HT1080 (cell line): ENCODE data around the gene CPXM2. TPM values are rescaled to one million over a fixed set of nuclear protein-coding genes. Genes with fewer than 3 reads are reported as not detected.

ENCODE experiments used
- DNase-seq: peaks from one replicate; pipeline ENCODE4 v3.0.0-alpha.2; 2015; ENCODE audit warnings: low read depth
- total RNA-seq: library from RNA; depleted of rRNA; stranded (reverse); fragments of >200 nt; shearing (Covaris generic); gene quantifications from 2 replicates; pipeline ENCODE4 v1.2.3, GENCODE V29; 2014

Gene CPXM2
- total RNA-seq, 1 experiment from 2014 or later = 0.08 TPM

DNA sequence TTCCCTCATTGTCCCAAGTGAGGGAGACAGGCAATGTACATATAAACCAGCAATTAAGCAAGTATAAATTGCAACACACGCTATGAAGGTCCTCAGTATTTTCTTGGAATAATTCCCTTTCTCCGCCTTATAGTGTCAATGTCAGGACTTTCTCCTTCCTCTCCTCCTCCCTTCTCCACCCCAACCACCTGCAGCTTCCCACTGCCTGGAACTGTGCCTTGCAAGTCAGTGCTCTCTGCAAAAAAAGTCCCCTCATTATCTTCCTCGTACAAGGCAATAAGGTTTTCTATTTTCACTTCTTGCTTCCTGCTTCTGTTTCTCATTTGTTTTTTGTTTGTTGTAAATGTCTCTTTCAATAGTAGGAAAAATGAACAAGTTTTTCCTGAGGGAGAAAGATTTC, 113.7 kb downstream of the CPXM2 start:
- no peak for DNase-seq

DNA sequence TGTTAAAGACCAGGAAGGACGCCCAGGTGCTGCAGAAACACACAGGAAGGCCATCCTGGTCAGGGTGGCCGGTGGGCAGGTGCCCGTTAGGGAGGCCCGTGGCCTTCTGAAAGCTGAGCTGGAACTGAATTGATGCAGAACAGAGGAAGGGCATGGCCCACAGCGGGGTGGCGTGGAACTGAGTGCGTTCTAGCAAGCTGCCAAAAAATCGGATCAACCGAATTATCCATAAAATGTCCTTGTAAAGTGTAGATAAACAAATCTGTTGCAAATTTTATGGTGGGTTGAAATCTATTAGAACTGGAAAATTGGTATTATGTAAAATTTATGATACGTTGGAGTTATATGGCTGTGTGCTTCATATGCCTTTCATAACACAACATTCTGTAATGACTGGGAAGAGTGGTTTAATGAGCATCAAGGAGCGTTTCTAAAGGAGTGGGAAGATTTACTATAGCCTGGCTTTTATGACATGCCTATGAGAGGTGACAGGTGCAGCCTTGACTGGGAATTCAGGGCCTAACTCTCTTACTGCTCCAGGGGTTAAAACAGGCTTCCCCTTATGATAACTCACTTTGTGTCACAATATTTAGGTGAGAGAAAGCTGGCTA, 117.4 kb downstream of the CPXM2 start:
- DNase-seq = no peak

DNA sequence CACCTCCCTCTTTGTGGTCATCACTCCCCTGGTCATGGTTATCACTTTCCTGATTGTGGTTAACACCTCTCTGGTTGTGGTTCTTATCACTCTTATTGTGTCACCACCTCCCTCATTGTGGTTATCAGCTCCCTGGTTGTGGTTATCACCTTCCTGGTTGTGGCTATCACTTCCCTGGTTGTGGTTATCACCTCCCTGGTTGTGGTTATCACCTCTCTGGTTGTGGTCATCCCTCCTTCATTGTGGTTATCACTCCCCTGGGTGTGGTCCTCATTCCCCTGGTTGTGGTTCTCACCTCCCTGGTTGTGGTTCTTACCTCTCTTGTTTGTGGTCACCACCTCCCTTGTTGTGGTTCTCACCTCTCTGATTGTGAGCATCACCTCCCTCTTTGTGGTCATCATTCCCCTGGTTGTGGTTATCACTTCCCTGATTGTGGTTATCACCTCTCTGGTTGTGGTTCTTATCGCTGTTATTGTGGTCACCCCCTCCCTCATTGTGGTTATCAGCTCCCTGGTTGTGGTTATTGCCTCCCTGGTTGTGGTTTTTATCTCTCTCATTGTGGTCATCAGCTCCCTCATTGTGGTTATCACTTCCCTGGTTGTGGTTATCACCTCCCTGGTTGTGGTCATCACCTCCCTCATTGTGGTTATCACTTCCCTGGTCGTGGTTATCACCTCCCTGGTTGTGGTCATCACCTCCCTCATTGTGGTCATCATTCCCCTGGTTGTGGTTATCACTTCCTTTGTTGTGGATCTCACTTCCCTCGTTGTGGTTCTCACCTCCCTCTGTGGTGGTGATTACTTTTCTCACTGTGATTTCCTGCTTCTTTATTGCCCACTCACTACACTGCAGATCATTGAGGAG, 118.7 kb downstream of the CPXM2 start:
- no peak for DNase-seq

DNA sequence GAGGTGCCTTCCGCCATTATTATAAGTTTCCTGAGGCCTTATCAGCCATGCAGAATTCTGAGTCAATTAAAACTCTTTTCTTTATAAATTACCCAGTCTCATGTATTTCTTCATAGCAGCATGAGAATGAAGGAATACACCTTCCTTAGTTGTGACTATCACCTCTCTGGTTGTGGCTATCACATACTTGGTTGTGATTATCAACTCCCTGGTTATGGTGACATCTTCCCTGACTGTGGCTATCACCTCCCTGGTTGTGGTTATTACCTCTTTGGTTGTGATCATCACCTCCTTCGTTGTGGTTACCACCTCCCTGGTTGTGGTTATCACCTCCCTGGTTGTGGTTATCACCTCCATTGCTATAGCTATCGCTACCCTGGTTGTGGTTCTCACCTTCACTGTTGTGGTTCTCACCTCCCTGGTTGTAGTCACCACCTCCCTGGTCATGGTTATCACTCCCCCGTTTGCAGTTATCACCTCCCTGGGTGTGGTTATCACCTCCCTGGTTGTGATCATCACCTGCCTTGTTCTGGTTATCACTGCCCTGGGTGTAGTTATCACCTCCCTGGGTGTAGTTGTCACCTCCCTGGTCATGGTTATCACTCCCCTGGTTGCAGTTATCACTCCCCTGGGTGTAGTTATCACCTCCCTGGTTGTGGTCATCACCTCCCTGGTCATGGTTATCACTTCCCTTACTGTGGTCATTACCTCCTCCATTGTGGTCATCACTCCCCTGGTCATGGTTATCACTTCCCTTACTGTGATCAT, 119.5 kb downstream of the CPXM2 start:
- DNase-seq = no peak

DNA sequence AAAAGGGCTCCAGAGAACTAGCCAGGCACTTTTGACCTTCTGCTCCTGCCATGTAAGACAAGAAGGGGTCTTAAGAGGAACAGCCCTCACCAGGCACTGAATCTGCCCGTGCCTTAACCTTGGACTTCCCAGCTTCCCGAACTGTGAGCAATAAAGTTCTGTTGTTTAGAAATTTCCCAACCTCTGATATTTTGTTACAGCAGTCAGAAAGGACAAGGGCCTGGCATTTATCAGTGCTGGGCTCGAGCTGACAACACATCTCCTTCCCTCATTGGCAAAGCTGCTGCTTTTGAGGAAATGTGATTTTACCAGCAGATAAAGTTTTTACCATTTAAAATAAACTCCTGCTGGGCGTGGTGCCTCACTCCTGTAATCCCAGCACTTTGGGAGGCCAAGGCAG, 122.0 kb downstream of the CPXM2 start:
- DNase-seq = no peak

DNA sequence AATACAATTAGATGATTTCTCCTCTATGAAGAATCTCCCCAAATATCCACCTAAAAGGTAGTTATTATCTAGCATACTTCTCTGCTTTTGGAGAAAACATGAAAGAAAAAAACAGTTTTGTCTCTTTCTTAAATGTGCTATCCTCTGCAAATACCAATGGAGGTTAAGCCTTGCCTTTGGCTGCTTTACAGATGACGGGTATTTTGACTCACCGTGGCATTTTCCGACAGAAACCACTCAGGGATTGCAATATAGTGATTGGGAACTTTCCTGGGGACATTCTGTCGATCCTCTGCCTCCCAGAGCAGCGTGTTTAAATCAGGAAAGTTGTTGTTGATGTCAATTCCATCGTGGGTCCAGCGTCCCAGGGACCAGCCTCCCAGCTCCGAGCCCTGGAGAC, 124.8 kb downstream of the CPXM2 start:
- no peak for DNase-seq

DNA sequence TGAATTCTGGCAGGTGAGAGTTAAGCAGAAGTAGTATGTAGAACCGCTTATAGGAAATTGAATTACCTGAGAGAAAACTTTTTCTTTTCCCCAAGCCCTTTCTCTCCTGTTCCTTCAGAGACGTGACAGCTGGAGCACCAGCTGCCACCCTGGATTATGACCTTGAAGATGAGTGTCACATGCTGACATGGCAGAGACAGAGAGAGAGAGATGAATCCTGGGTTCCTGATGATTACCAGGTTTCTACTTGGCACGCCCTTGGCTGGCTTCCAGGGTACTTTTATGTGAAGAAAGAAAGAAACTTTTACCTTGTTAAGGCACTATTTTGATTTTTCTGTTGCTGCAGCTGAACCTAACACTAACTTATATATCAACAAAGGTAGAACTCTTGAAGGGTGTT, 125.6 kb downstream of the CPXM2 start:
- no peak for DNase-seq

DNA sequence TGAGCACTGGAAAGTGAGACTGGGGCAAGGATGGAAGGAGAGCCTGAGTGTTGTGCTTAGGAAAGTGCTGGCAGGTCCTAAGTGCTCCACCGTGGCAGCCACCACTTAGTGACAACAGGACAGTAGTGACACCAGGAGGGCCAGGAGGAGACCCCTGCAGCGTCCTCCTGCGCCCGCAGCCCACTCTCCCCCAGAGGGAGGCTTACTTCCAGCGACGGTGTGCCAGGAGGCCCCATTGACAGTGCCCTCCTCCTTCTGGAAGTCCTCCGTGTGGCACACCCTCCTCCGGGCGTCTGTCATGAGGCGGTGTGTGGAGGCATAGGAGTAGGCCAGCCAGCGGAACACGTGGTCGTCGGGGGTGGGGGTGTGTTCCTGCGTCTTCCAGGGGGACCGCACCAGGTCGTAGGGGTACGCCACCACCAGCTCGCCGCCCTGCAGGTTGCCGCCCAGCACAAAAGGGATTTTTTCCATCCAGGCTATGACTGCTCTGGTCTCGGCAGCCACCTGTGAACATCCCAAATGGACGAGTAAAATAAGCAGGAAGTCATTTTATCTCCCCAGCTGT, 129.9 kb downstream of the CPXM2 start:
- DNase-seq = no peak

DNA sequence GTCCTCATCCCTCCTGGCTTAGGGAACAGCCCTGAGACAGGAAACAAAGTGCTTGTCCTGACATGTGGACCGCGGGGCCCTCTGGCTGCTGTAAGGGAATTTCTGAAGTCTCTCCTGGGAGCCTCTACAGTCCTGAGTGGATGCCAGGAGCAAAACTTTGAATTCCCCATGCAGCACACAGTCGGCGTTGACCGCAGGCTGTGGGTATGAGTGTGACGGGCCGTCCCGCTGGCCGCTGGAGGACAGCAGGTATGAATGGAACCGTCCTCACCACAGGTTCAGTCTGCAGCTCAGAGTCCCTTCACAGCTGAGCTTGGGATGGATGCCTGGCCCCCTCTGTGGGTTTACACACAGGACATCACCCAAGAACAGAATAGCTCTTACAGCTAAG, 130.6 kb downstream of the CPXM2 start:
- no peak for DNase-seq

DNA sequence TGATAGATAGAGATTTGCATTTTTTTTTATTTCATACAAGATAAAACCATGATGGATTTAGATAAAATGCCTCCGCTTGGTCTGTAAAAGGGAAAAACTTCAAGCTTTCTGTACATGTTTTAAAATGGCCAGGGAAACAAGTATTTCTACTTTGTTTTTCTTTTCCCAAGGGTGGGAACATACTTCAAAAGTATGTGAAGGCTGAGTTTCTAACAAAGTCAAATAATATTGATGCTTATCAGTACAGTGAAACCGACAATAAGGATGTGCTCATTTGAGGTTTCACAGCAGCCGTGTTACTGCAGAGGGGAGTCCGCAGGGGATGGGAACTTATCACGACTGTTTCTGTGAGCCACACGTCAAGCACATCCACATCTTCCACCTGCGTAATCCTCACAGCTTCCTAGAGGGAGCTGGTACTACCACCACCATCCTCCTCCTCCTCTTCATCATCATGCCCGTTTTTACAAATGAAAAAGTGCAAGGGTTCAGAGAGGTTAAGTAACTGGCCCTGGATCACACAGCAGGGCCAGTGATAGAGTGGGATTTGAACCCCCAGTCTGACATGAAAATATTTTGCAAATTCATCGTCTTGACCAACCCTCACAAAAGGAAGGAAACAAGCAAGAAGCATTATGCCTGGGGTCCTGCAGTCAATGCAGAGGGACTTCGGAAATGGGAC, 131.1 kb downstream of the CPXM2 start:
- DNase-seq = no peak

DNA sequence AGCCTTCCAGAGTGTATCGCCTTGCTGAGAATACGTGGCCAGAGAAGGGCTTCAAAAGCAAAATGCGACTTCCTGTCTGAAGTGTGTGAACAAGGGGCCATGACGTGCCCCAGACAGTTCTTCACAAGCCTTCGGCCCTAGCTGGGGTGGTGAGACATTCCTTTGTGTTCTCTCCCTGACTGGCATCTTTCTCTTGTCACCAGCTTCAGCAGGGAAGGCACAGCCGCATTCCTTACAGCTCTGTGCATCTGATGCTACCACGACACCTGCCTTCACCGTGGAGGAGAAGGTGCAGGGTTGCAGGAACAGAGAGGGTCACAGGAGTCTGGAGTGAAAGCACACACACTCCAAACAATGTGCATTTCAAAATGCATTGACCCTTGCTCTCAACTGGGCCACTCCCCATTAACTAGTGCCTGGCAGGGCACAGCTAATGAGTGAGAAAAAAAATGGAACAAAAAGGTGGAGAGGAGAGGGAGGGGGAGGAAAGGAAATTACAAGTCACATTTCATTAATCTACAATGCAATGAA, 132.0 kb downstream of the CPXM2 start:
- no peak for DNase-seq

DNA sequence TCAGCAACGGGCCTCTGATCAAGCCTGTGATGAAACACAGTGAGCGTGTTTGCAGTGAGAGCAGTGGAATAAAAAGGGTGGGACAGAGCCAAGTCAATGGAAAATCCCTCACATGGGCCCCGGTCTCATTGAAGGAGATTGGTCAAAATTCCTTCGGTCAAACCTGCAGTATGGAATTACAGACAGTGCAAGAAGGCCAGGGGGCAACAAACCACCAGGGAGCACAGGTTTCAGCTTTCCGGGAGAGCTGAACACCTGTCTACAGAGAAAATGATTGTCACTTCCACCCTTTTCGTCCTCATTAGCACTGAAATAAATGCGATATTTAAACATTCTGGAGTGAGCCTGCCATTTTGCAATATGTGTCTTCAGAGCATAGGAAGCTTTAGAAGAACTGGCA, 132.6 kb downstream of the CPXM2 start:
- DNase-seq = no peak

DNA sequence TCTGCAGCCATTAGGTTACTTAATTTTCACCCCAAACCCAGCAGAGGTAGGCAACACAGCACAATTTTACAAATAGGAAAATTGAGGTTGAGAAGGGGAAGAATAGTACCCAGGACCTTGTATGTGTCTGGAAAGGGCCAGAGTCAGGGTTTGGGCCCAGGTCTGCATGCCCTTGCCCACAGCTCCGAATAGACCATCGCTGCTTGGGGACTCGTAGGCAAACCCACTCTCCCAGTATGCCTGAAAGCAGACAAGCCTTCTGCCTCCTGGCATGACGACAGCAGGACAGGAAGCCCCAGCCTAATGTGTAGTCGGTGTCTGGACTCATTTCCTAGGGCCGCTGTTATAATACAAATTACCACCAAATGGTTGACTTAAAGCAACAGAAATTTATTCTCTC, 133.8 kb downstream of the CPXM2 start:
- no peak for DNase-seq

DNA sequence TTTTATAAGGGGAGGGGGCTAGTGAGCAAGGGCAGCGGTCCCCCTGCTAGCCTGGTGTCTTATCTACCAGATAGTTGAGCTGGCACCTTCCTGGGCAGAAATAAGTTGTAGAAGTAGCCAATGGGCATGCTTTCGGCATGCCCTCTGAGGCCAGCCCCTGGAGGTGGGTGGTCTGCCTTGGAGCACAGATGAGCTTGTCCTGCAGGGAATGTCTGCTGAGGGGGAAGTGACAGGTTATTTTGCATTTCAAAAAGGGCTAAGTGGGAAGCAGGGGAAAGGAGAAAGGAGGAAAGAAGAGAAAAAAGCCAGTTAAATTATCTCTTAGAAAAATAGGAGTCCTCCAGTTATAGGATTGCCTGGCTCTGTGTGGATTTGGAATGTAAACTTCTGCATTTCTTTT, 136.5 kb downstream of the CPXM2 start:
- no peak for DNase-seq

DNA sequence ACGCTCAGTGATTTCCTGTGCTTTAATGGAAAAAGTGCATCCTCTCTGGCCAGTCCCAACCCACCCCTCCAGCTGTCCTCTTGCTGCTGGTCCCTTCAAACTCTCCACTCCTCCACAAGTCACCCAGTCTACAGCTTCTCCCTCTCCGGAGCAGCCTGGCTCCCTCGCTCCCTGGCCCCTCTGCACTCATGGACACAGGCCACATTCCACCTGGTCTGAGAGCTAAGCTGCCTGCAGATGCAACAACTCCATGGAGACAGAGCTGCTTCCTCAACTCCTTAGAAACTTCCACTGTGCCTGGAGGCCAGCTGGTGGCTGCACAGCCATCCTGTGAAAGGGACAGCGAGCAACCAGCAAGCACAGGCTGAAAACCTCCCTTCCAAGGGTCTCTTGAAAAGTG, 137.5 kb downstream of the CPXM2 start:
- DNase-seq = no peak

DNA sequence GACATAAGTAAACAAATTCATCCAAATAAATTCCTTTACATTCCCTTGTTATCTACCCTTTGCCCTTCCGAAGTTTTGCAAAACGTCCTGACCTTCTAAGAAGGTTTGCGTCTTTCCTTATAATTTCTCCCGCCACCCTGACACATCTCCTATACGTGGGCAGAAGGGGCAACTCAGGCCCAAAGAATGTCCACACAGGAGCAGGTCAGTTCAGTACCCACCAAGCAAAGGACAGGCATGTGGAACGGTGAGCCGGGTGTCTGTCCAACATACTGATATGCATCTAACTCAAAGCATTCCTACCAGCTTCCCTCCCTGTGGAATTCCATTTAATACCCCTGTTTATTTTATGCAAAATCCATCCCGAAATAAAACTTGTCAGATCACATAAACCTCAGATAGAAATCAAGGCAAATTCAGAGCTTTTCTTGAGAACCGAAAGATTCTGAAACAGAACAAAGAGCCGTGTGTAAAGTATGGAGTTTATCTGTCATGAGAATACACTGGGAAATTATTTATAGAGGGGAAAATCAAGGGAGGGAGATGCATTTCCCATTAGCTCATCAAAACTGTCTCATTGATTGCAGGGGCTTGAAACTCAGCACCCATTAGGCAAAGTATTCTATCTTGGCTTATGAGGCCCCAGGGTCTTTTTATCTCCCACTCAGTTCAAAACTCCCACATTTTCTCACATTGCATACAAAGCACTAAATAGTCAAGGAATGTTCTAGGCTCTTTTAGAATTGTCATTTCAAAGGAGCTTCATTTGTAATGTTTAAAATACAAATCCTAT, 140.1 kb downstream of the CPXM2 start:
- DNase-seq = no peak

DNA sequence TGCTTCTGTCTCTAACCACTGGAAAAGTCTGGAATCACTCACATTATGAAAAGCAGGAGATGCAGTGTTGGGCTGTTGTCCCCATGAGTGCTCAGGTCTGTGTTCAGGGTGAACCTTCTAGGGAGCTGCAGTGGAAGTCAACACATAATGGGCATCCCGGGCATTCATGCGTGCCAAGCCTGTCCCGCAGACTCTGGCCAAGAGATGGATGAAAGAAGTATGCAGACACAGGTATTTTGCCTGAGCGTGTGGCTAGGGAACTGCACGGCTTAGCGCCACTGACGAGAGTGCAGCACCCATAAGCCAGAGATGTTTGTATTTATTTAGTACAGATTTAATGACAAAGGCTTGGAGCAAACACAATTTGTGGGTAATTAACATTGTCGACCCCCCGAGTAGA, 140.7 kb downstream of the CPXM2 start:
- DNase-seq = no peak

DNA sequence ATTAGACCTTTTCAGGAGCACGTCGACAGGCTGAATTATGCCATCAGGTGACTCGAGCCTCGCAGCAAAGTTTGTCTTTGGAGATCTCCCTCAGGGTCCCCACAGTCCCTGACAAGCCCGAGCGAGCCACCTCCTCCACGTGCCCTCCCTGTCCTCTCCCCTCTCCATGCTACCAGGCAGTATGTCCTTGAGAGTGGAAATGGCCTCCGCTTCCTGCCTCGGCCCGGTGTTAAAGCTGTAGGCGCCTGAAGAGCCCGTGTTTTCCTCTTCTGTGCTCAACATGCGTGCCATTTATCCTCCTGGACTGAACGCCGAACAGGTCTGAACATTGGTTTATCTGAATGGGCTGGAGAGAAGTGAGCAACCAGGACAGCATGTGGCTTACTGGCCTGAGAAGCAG, 142.9 kb downstream of the CPXM2 start:
- no peak for DNase-seq

DNA sequence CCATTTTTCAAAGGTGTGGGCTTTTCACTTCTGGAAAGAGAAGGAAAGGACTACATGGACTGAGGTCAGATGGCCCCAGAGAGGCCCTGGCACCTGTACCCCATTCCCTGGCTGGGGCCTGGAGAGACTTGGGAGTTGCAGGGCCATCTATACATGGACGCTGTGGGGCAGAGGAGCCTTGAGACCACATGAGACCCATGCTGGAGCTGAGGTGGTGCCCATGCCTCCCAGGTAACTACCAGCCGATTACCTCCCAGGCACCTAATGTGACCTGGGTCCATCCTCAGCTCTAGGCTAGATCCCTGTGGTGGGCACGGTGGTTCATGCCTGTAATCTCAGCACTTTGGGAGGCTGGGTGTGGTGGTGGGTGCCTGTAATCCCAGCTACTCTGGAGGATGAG, 144.2 kb downstream of the CPXM2 start:
- DNase-seq = no peak

DNA sequence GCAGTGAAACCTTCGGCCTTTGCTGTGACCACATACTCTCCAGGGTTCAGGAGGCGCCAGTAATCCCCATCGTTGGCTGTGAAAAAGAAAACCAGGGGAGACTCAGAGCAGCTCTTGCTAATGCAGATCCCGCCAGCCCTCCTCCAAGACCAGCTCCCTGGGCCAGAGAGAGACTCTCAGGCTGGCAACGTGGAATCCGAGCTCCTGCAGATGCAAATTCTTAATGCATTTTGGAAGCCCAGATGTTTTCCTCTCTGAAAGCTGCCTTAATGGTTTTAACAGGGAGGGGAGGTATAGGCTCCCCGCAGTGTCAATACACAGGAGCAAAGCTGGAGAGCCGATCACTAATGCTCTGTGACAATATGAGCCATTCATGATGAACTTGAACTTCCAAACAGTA, 144.7 kb downstream of the CPXM2 start:
- DNase-seq = no peak
